ENCODE measurements around the gene WBP1L.

GRCh38 chr10:102775201-102775934, 31.6 kb downstream of the WBP1L start:
- TF ChIP-seq, protein P1, sequence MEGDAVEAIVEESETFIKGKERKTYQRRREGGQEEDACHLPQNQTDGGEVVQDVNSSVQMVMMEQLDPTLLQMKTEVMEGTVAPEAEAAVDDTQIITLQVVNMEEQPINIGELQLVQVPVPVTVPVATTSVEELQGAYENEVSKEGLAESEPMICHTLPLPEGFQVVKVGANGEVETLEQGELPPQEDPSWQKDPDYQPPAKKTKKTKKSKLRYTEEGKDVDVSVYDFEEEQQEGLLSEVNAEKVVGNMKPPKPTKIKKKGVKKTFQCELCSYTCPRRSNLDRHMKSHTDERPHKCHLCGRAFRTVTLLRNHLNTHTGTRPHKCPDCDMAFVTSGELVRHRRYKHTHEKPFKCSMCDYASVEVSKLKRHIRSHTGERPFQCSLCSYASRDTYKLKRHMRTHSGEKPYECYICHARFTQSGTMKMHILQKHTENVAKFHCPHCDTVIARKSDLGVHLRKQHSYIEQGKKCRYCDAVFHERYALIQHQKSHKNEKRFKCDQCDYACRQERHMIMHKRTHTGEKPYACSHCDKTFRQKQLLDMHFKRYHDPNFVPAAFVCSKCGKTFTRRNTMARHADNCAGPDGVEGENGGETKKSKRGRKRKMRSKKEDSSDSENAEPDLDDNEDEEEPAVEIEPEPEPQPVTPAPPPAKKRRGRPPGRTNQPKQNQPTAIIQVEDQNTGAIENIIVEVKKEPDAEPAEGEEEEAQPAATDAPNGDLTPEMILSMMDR (conservative IDR thresholded peaks at IDR 0.05; ENCODE audit: low read depth in 2 of 2) = no peak
- TF ChIP-seq REST (IDR thresholded peaks at IDR 0.05; ENCODE audit: unreplicated experiment) (no peak), JUNB (IDR thresholded peaks at IDR 0.05; ENCODE audit: unreplicated experiment) (no peak), EZH2 (IDR thresholded peaks at IDR 0.05; ENCODE audit: low read depth, unreplicated experiment) (no peak), POLR2AphosphoS5 (IDR thresholded peaks at IDR 0.05; ENCODE audit: low read depth) (no peak), ZNF114 (CRISPR knock-in tag; IDR thresholded peaks at IDR 0.05) (no peak), EZH2phosphoT487 (IDR thresholded peaks at IDR 0.05; ENCODE audit: unreplicated experiment) (no peak), ETS1 (IDR thresholded peaks at IDR 0.05) (no peak), NANOG (IDR thresholded peaks at IDR 0.05; ENCODE audit: borderline replicate concordance) (no peak), STAT1 (IDR thresholded peaks at IDR 0.05; ENCODE audit: unreplicated experiment) (no peak), ZNF331 (CRISPR knock-in tag; IDR thresholded peaks at IDR 0.05; ENCODE audit: low read depth) (no peak)
